OCI-LY3 (cell line): ENCODE measurements around the gene MVD.

Experiments used
- EZH2phosphoT487 ChIP-seq: fragments of 200-600 bp; shearing (Covaris generic); IDR thresholded peaks from 2 replicates; pipeline ENCODE4 v1.6.1; 2018; ENCODE audit warnings: antibody characterized with exemption, mixed run types, low read depth
- TF ChIP-seq, protein P1 (sequence below): fragments of 200-600, 300-600 bp; sonication (generic); IDR thresholded peaks from 2 replicates; pipeline ENCODE4 v1.5.1; 2014; ENCODE audit warnings: antibody characterized with exemption, low read length, low read depth

- TF ChIP-seq, protein P1, sequence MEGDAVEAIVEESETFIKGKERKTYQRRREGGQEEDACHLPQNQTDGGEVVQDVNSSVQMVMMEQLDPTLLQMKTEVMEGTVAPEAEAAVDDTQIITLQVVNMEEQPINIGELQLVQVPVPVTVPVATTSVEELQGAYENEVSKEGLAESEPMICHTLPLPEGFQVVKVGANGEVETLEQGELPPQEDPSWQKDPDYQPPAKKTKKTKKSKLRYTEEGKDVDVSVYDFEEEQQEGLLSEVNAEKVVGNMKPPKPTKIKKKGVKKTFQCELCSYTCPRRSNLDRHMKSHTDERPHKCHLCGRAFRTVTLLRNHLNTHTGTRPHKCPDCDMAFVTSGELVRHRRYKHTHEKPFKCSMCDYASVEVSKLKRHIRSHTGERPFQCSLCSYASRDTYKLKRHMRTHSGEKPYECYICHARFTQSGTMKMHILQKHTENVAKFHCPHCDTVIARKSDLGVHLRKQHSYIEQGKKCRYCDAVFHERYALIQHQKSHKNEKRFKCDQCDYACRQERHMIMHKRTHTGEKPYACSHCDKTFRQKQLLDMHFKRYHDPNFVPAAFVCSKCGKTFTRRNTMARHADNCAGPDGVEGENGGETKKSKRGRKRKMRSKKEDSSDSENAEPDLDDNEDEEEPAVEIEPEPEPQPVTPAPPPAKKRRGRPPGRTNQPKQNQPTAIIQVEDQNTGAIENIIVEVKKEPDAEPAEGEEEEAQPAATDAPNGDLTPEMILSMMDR = no peak
- TF ChIP-seq EZH2phosphoT487 = no peak
Observed at GRCh38 chr16:88686062-88686438, 23.2 kb upstream of the MVD start.
